Memory B cell (primary cell): ENCODE data around the gene C18orf32.
A peak's percentile ranks its signal among the peaks of the same experiment; 100 is the strongest.
"Not testable (repeated sequence)": the region's sequence is repeated elsewhere in the genome, so short reads cannot be mapped to it uniquely, and the experiment has no call there.

Experiments
- ATAC-seq: fragments of 150-1000 bp; cut with Tn5 transposase; 2 replicates; pipeline ENCODE4 v1.10.0; 2021; ENCODE audit warnings: low read depth, mild to moderate bottlenecking, moderate library complexity
- DNase-seq, 2 donors: peaks; one replicate each; pipeline ENCODE4 v3.0.0; 2022; ENCODE audit warnings: low spot score in 2 of 2
- H3K27ac Mint-ChIP-seq: one replicate; pipeline ENCODE4 v1.8.0; 2022; ENCODE audit warnings: mild to moderate bottlenecking, moderate library complexity, mixed read lengths
- H3K27me3 Mint-ChIP-seq: one replicate; pipeline ENCODE4 v1.8.0; 2022; ENCODE audit warnings: mixed read lengths
- H3K36me3 Mint-ChIP-seq: one replicate; pipeline ENCODE4 v1.8.0; 2022; ENCODE audit warnings: mild to moderate bottlenecking, mixed read lengths
- H3K4me1 Mint-ChIP-seq: one replicate; pipeline ENCODE4 v1.8.0; 2022; ENCODE audit warnings: mixed read lengths
- H3K4me3 Mint-ChIP-seq: one replicate; pipeline ENCODE4 v1.8.0; 2022; ENCODE audit warnings: mild to moderate bottlenecking, moderate library complexity, mixed read lengths
- H3K9me3 Mint-ChIP-seq: one replicate; pipeline ENCODE4 v1.8.0; 2022; ENCODE audit warnings: mixed read lengths

C18orf32 gene

DNA sequence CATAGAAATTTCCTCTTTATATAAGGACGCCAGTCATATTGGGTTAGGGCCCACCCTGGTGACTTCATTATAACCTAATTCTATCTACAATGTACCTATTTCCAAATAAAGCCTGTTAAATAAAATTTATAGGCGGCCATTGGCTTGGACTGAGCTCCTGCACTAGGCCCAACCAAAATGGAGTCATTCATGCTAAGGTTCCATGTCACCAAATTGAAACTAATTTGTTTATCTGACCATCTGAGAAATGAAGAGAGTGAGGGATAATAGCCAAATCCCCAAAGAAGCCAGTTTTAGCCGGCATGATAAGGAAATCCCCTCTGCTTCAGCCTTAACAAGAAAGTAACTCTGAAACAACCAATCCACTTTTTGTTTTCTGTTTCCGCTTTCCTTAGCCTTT lies 19.4 kb downstream of the C18orf32 start:
- Mint-ChIP-seq H3K27me3 (peaks cover 9% of the 10 kb centered on the region), H3K27ac (no peak overlapping the region), H3K9me3 (no peaks in the 10 kb centered on the region), H3K4me3 (no peak overlapping the region), H3K36me3 (no peaks in the 10 kb centered on the region), H3K4me1 (no peaks in the 10 kb centered on the region)
- DNase-seq (no peak), ATAC-seq (no peak)

DNA sequence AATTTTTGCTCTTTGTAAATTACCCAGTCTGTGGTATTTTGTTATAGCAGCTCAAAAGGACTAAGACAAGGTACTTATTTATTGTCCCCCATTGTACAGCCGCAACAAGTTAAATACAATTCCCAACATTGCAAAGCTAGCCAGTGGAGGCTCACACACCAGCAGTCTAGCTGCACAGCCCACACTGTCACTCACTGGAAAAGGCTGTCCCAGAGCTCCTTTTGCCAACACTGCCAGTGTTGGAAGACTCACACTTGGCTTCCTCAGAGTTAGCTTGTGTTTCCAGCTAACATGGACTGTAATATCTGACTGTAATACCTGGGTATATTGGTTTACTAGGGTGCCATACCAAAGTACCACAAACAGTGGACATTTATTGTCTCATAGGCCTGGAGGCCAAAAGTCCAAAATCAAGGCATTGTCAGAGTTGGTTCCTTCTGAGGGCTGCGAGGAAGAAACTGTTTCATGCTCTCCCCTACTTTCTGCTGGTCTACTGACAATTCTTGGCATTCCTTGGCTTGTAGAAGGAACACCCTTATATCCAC lies 19.9 kb downstream of the C18orf32 start:
- ATAC-seq (no peak), DNase-seq (no peak)
- H3K36me3 Mint-ChIP-seq: no peaks in the 10 kb centered on the region

DNA sequence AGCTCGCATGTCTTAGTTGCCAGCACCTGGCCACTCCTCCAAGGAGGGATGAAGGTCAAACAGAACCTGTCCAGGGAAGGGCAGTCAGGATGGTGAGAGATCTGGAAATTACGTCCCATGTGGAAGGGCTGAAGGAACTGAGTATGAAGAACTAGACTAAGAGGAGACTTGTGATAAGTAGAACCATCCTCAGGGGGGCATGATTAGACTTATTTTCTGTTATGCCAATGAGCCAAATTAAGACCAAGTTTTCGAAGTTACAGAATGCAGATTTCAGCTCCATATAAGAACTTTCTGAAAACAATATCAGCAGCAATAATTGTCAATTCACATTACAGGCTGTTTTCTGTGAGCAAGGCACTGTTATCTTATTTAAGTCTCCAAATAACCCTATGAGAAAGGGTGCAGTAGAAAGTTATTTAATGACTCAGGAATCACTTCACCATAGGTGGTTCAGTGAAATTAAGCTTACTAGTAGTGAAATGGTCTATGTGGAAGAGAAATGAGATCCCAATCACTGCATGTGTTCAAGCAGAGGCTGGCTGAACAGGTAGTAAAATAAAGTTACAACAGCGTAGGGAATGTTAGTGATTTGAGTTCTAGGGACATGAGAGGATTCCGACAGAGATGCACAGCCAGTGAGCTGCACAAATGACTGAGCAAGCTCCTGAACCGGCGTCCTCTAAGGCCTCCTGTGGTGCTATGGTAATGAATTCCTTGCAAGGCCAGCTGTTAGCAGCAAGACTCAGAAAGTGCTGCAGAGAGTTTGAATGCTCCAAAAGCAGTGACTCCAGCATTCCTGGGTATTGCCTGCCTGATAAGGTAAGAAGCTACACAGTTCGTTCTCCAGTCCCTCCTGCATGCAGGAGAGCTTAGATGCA lies 22.1 kb downstream of the C18orf32 start:
- no peaks in the 10 kb centered on the region for H3K36me3 Mint-ChIP-seq
- DNase-seq (no peak), ATAC-seq (no peak)
- peaks cover 2% of the 10 kb centered on the region for H3K4me1 Mint-ChIP-seq
- no peak overlapping the region for H3K27ac Mint-ChIP-seq
- H3K9me3 Mint-ChIP-seq: no peaks in the 10 kb centered on the region
- peaks cover 2% of the 10 kb centered on the region for H3K27me3 Mint-ChIP-seq
- no peak overlapping the region for H3K4me3 Mint-ChIP-seq

More for the DNA sequence above, 19.9 kb downstream of the C18orf32 start:
- Mint-ChIP-seq H3K27me3 (peaks cover 9% of the 10 kb centered on the region), H3K27ac (no peak overlapping the region), H3K4me1 (no peaks in the 10 kb centered on the region), H3K4me3 (no peak overlapping the region), H3K9me3 (no peaks in the 10 kb centered on the region)

DNA sequence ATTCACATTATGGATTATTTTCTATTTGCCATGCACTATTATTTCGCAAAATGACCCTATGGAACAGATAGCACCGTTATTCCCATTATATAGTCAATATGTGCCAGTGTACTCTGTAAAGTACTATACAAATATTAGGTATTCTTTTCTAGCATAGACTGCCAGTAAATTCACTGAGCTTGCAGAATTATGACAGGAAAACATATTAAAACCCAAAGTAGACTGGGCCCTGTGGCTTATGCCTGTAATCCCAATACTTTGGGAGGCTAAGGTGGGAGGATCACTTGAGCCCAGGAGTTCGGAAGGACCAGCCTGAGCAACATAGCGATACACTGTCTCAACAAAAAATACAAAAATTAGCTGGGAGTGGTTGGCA lies 25.4 kb downstream of the C18orf32 start:
- H3K4me3 Mint-ChIP-seq: peak overlapping the region; percentile 51

DNA sequence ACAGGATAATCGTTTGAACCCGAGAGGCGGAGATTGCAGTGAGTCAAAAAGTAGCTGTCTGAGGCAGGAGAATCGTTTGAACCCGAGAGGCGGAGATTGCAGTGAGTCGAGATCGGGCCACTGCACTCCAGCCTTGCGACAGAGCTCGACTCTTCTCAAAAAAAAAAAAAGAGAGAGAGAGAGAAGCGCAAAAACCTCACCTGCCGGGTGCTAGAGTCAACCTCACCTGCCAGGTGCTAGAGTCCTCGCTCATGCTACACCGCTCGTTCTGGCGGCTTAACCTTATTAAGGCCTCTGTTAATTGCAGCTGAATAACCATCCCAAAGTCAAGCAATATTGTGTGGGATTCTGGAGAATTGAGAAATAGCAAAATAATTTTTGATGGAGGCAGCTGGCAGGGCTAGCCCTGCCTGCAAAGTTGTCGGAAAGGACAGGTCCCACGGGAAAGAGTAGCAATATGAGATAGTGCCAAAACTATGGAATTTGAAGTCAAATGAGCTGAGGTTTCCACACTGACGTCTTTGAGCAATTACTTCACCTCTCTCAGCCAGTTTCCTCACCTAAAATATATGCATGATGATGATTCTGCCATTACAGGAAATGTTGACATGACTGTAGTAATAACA lies 25.9 kb downstream of the C18orf32 start:
- ATAC-seq: no peak
- Mint-ChIP-seq H3K36me3 (no peaks in the 10 kb centered on the region), H3K4me3 (peak overlapping the region; percentile 92), H3K27me3 (no peaks in the 10 kb centered on the region), H3K27ac (peak overlapping the region; percentile 62), H3K9me3 (no peaks in the 10 kb centered on the region), H3K4me1 (peaks cover 24% of the 10 kb centered on the region)
- DNase-seq: no peak

More for the DNA sequence above, 25.4 kb downstream of the C18orf32 start:
- H3K9me3 Mint-ChIP-seq: no peaks in the 10 kb centered on the region
- ATAC-seq (no peak), DNase-seq (no peak)
- H3K36me3 Mint-ChIP-seq: no peaks in the 10 kb centered on the region
- H3K4me1 Mint-ChIP-seq: peaks cover 22% of the 10 kb centered on the region
- no peak overlapping the region for H3K27ac Mint-ChIP-seq
- H3K27me3 Mint-ChIP-seq: no peaks in the 10 kb centered on the region

DNA sequence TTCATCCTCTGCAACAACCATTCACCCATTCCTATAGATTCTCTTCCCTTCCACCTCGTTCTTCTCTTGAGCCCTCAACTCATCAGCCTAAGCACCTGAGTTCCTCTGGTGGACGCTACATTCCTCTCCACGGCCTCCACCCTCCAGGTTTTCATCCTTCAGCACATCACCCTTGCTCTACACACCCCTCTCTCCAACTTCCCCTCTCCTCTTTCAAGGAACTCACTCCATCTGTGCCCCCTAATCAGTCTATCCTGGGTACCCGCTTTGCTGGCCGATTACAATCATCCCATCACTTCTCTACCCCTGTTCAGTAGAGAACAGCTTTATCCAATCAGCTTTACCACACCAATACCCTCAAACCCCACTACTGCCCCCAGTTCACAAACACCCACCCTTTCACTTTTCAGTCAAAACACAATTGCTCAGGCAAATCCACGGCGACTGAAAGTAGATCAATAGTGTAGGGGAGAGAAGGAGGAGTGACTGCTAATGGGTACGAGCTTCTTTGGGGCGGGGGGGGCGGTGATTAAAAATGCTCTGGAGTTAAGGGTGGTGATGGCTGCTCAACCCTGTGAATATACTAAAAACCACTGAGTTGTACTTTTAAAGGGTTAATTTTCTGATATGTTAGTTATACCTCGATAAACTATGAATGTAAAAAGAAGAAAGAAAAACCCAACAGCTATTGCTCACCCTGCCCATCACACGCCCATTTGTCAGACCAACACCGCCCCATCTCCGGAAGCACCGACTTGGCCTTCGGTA lies 27.4 kb downstream of the C18orf32 start:
- peak overlapping the region; percentile 92 for H3K4me3 Mint-ChIP-seq
- DNase-seq (no peak), ATAC-seq (peak; percentile 7)
- H3K36me3 Mint-ChIP-seq: peaks cover 8% of the 10 kb centered on the region
- peak overlapping the region; percentile 62 for H3K27ac Mint-ChIP-seq
- no peaks in the 10 kb centered on the region for H3K27me3 Mint-ChIP-seq
- peaks cover 2% of the 10 kb centered on the region for H3K9me3 Mint-ChIP-seq
- peaks cover 34% of the 10 kb centered on the region for H3K4me1 Mint-ChIP-seq

DNA sequence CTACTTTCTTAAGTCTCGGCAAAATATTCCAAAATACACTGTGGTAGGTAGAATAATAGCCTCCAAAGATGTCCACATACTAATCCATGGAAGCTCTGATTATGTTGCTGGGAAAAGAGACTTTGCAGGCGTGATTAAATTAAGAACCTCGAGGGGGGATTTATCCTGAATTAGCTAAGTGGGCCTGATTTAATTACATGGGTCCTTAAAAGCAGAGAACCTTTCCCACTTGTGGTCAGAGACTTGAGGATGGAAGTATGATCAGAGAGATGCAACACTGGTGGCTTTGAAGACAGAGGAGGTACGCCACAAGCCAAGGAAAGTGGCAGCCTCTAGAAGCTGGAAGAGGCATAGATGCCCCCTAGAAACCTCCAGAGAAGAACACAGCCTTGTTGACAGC lies 29.4 kb downstream of the C18orf32 start:
- no peaks in the 10 kb centered on the region for H3K27me3 Mint-ChIP-seq
- ATAC-seq (no peak), DNase-seq (no peak)
- H3K27ac Mint-ChIP-seq: no peak overlapping the region
- H3K36me3 Mint-ChIP-seq: peaks cover 17% of the 10 kb centered on the region
- no peak overlapping the region for H3K4me3 Mint-ChIP-seq
- H3K4me1 Mint-ChIP-seq: peaks cover 34% of the 10 kb centered on the region
- H3K9me3 Mint-ChIP-seq: peaks cover 2% of the 10 kb centered on the region

DNA sequence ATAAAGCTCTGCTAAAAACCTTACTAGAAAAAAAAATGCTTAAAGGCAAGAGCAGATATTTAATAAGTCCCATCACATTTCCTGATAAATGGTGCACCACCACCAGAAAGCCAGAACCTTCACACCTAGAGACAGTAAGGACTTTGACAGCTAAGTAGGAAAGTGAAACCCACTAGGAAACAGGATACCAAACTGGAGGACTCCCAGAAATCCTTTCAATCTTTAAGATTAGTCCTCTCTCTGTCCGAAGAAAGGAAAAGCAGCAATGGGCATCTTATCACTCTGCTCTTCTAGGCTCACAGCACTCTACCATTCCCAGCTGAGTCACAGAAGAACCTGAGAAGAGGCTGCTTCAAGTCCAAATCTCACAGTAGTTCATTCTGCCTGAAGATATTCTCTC lies 30.2 kb downstream of the C18orf32 start:
- peaks cover 2% of the 10 kb centered on the region for H3K9me3 Mint-ChIP-seq
- H3K27me3 Mint-ChIP-seq: no peaks in the 10 kb centered on the region
- no peak overlapping the region for H3K4me3 Mint-ChIP-seq
- DNase-seq (no peak), ATAC-seq (no peak)
- peaks cover 21% of the 10 kb centered on the region for H3K36me3 Mint-ChIP-seq
- no peak overlapping the region for H3K27ac Mint-ChIP-seq
- peaks cover 34% of the 10 kb centered on the region for H3K4me1 Mint-ChIP-seq

DNA sequence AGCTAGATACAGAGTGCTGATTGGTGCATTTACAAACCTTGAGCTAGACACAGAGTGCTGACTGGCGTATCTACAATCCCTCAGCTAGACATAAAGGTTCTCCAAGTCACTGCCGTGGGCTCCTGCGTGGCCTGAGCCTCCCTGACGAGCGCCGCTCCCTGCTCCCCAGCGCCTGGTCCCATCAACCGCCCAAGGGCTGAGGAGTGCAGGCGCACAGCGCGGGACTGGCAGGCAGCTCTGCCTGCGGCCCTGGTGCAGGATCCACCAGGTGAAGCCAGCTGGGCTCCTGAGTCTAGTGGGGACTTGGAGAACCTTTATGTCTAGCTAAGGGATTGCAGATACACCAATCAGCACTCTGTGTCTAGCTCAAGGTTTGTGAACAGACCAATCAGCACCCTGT lies 34.5 kb downstream of the C18orf32 start:
- DNase-seq, ATAC-seq, H3K9me3 Mint-ChIP-seq, H3K4me3 Mint-ChIP-seq, H3K27ac Mint-ChIP-seq, H3K27me3 Mint-ChIP-seq: not testable (repeated sequence)
- Mint-ChIP-seq H3K36me3 (peaks cover 39% of the 10 kb centered on the region), H3K4me1 (peaks cover 16% of the 10 kb centered on the region)

DNA sequence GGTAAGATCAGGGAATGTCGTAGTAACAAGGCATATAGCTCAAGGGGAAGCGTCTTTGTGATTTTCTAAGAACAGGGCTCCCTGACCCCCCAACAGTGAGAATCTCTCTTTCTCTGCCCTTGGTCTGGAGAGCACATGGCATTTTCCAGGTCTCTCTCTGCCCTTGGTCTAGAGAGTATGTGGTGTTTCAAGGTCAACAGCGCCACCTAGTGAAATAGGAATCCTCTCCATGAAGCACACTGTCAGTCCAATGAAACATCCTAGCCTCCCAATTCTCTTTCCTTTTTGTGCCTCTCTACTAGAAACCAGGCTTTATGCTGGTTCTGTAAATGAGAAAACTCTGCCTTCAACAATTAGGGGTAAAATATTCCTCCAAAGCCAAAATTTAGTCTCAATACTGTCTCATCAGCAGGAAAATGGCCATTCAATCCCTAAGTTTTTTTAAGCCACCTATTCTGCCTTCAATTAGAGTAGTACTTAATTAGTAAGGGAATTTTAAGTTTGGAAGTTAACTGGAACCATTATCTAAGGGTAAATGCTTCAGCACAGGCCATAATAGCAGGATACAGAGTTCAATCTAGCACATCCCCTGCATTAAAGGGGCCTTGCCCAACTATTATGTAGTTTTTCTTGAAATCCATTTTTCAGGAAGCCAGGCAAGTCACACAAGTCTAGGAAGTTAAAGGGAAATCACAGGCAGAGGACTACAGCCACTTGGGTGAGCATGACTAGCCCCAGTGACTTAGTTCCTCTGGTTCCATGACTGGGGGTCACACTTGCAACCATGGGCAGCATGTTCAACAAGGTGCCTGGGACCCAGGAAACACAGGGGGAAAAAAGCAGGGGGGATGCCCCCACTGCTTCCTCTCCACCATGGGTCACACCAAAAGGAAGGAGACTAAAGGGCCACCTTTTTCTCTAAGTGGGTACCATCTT lies 39.0 kb downstream of the C18orf32 start:
- DNase-seq (no peak), ATAC-seq (no peak)
- Mint-ChIP-seq H3K4me1 (peaks cover 10% of the 10 kb centered on the region), H3K27me3 (no peaks in the 10 kb centered on the region), H3K36me3 (peaks cover 41% of the 10 kb centered on the region), H3K27ac (no peak overlapping the region), H3K4me3 (no peak overlapping the region), H3K9me3 (peaks cover 5% of the 10 kb centered on the region)

DNA sequence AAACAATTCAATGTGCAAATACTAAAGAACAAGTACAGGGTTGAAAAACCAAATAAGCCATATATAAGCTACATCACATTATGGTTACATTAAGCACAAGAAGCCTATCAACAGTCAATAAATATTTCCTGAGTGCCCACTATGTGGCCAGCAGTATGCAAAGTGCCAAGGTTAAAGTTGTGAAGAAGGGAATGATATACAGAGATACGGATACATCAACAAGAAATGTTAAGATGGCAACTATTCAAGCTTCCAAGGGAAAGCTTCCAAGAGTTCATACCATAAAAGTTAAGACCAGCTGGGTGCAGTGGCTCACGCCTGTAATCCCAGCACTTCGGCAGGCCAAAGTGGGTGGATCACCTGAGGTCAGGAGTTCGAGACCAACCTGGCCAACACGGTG lies 40.6 kb downstream of the C18orf32 start:
- no peak overlapping the region for H3K27ac Mint-ChIP-seq
- H3K9me3 Mint-ChIP-seq: peaks cover 5% of the 10 kb centered on the region
- H3K4me3 Mint-ChIP-seq: no peak overlapping the region
- H3K4me1 Mint-ChIP-seq: peaks cover 14% of the 10 kb centered on the region
- ATAC-seq (no peak), DNase-seq (no peak)
- no peaks in the 10 kb centered on the region for H3K27me3 Mint-ChIP-seq
- H3K36me3 Mint-ChIP-seq: peaks cover 37% of the 10 kb centered on the region

DNA sequence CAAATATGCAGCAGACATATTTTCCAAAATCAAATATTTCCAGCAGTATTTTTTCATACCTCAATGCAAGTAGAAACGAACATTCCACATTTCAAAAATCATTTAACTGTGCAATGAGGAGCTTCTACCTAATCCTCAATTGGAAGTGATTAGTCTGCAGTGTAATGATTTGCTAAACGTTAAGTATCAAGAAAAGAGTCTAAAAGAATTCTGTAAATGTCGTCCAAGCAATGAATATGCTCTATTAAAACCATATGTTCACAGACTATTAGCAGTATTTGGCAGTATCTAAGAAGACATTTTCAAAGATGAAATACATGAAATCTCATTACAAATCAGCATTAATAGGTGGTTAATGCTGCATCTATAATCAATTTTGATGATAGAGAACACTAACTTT lies 42.5 kb downstream of the C18orf32 start:
- ATAC-seq (no peak), DNase-seq (no peak)
- Mint-ChIP-seq H3K36me3 (peaks cover 36% of the 10 kb centered on the region), H3K27me3 (no peaks in the 10 kb centered on the region), H3K4me1 (peaks cover 16% of the 10 kb centered on the region), H3K9me3 (peaks cover 5% of the 10 kb centered on the region), H3K27ac (no peak overlapping the region), H3K4me3 (no peak overlapping the region)

DNA sequence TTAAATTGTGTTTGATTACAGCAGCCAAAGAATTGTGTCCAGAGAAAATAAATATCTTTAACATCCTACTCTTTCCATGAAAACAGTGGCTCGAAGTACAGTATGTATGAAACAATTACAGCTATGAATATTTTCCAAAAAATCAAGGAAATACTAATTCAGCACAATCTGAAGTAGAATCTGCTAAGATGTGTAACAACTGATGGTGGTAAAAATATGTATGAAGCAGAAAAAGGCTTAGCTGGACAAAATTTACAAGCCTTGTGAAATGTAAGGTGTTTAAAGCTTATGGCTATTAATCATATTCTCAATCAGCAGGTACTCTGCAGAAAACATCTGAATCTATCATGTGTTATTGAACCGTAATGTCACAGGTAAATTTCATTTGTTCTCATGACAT lies 43.2 kb downstream of the C18orf32 start:
- ATAC-seq: no peak

More for the DNA sequence above, 43.2 kb downstream of the C18orf32 start:
- H3K9me3 Mint-ChIP-seq: peaks cover 2% of the 10 kb centered on the region
- no peak for DNase-seq
- no peaks in the 10 kb centered on the region for H3K27me3 Mint-ChIP-seq
- no peak overlapping the region for H3K4me3 Mint-ChIP-seq
- H3K36me3 Mint-ChIP-seq: peaks cover 30% of the 10 kb centered on the region
- no peak overlapping the region for H3K27ac Mint-ChIP-seq
- peaks cover 21% of the 10 kb centered on the region for H3K4me1 Mint-ChIP-seq
